Common myeloid progenitor, CD34-positive (primary cell): ENCODE results near the gene IER3.
A peak's percentile ranks its signal among the peaks of the same experiment; 100 is the strongest.

Experiments used
- CTCF ChIA-PET: fragments of 350-600 bp; sonication (Branson Sonifier 250); formaldehyde crosslinking; loops from one replicate; lab custom pipeline; 2021; ENCODE audit warnings: antibody characterized with exemption; lab: Charles Lee
- POLR2A ChIA-PET: fragments of 350-600 bp; sonication (Branson Sonifier 250); formaldehyde crosslinking; loops from one replicate; lab custom pipeline; 2021; ENCODE audit warnings: antibody characterized with exemption; lab: Charles Lee
- DNase-seq, 3 donors: peaks; one replicate each; pipeline versions ENCODE4 v3.0.0 to v3.0.0-alpha.2; 2013
- H3K27ac ChIP-seq, 2 experiments: 1 replicate in 1 of 2; 2 replicates in 1 of 2; pipeline ENCODE4 v1.7.0; 2013; ENCODE audit warnings: inconsistent platforms in 2 of 2, low read length in 2 of 2, mild to moderate bottlenecking in 2 of 2, low read depth in 1 of 2, moderate library complexity in 1 of 2; ENCODE audit not compliant: severe bottlenecking in 2 of 2, insufficient read depth in 1 of 2, poor library complexity in 1 of 2
- H3K27me3 ChIP-seq, 5 experiments: replicated peaks in 2 of 5; 1 replicate in 3 of 5; 2 replicates in 2 of 5; pipeline versions ENCODE4 v1.6.1 to v1.7.0; 2013; ENCODE audit warnings: low read length in 4 of 5, mild to moderate bottlenecking in 2 of 5, moderate library complexity in 2 of 5, inconsistent platforms in 1 of 5; ENCODE audit not compliant: insufficient read depth in 5 of 5, control insufficient read depth in 4 of 5
- H3K36me3 ChIP-seq, 4 experiments: 1 replicate in 2 of 4; 2 replicates in 2 of 4; pipeline versions ENCODE4 v1.6.1 to v1.7.0; 2013; ENCODE audit warnings: low read length in 3 of 4, control low read depth in 1 of 4, mild to moderate bottlenecking in 1 of 4; ENCODE audit not compliant: control insufficient read depth in 4 of 4, insufficient read depth in 4 of 4
- H3K4me1 ChIP-seq, 4 experiments: 1 replicate in 3 of 4; 2 replicates in 1 of 4; pipeline versions ENCODE4 v1.6.1 to v1.7.1; 2013; ENCODE audit warnings: low read length in 3 of 4, mild to moderate bottlenecking in 3 of 4, control low read depth in 1 of 4, inconsistent platforms in 1 of 4, moderate library complexity in 1 of 4; ENCODE audit not compliant: control insufficient read depth in 4 of 4, insufficient read depth in 4 of 4; ENCODE audit errors: control extremely low read depth in 1 of 4
- H3K4me3 ChIP-seq, 7 experiments: 1 replicate in 4 of 7; 2 replicates in 3 of 7; pipeline versions ENCODE4 v1.5.1 to v1.7.0; 2013; ENCODE audit warnings: mild to moderate bottlenecking in 7 of 7, low read length in 6 of 7, moderate library complexity in 6 of 7, inconsistent platforms in 2 of 7, low read depth in 2 of 7, control low read depth in 1 of 7; ENCODE audit not compliant: insufficient read depth in 4 of 7, control insufficient read depth in 1 of 7; ENCODE audit errors: extremely low read depth in 1 of 7
- H3K9me3 ChIP-seq, 5 experiments: 1 replicate in 4 of 5; 2 replicates in 1 of 5; pipeline versions ENCODE4 v1.6.1 to v1.7.1; 2013; ENCODE audit warnings: low read length in 4 of 5, mild to moderate bottlenecking in 2 of 5, inconsistent platforms in 1 of 5, low read depth in 1 of 5, moderate library complexity in 1 of 5; ENCODE audit not compliant: control insufficient read depth in 4 of 5, insufficient read depth in 2 of 5; ENCODE audit errors: control extremely low read depth in 1 of 5
- WGBS: methylation state at CpG from one replicate; pipeline ENCODE4 v1.1.5; 2013; ENCODE audit not compliant: insufficient coverage; 5-methylcytosine and 5-hydroxymethylcytosine counted together

Gene IER3

GRCh38 chr6:30730601-30731435, 13.5 kb downstream of the IER3 start:
- CTCF ChIA-PET, result interaction anchor here (0.6 to 30.1 kb wide), 29 partner anchors 9 to 356 kb away, joined by 3 to 622 read pairs (median 4); partner anchors contain the start of genes DHX16, FLOT1, IER3 and TUBB
- Histone ChIP-seq H3K36me3 (peaks cover 9 to 64% (median 24%) of the 10 kb centered on the region in 4 experiments), H3K9me3 (no peaks in the 10 kb centered on the region), H3K27me3 (no peaks in the 10 kb centered on the region), H3K4me1 (peaks cover 0 to 26% (median 14%) of the 10 kb centered on the region in 4 experiments), H3K27ac (no peak overlapping the region), H3K4me3 (peak overlapping the region in 3 of 7 experiments; percentile 31 to 42 (median 41))
- WGBS, result 50% methylated on average over 15 of the region's 30 CpGs
- peak; percentile 79 to 86 (median 85) for DNase-seq
- POLR2A ChIA-PET, result interaction anchor here (0.6 to 1.4 kb wide), 8 partner anchors 9 to 908 kb away, joined by 3 to 7 read pairs (median 3); partner anchors contain the start of gene ATAT1

- CTCF ChIA-PET, result interaction anchor here (0.6 to 30.1 kb wide), 7 partner anchors 8 to 183 kb away, joined by 3 to 622 read pairs (median 4); partner anchors contain the start of gene DHX16
- Histone ChIP-seq H3K4me3 (no peak overlapping the region), H3K4me1 (peaks cover 0 to 37% (median 22%) of the 10 kb centered on the region in 4 experiments), H3K27me3 (no peaks in the 10 kb centered on the region), H3K27ac (no peak overlapping the region), H3K9me3 (no peaks in the 10 kb centered on the region), H3K36me3 (peaks cover 11 to 77% (median 42%) of the 10 kb centered on the region in 4 experiments)
- WGBS, result 80% methylated on average over 1 of the region's 7 CpGs
- POLR2A ChIA-PET, result interaction anchor here (0.6 to 0.9 kb wide), 5 partner anchors 38 to 637 kb away, joined by 3 to 9 read pairs (median 4); no protein-coding TSS in a partner anchor
- peak in 2 of 3 donors; percentile 47 to 64 for DNase-seq
Observed at GRCh38 chr6:30727920-30728553, 16.3 kb downstream of the IER3 start.

- Histone ChIP-seq H3K4me1 (peaks cover 6 to 45% (median 35%) of the 10 kb centered on the region in 4 experiments), H3K9me3 (no peaks in the 10 kb centered on the region), H3K4me3 (no peak overlapping the region), H3K27ac (peak overlapping the region in 1 of 2 experiments; percentile 38), H3K36me3 (peaks cover 15 to 74% (median 49%) of the 10 kb centered on the region in 4 experiments), H3K27me3 (no peaks in the 10 kb centered on the region)
- POLR2A ChIA-PET, result interaction anchor here (0.6 kb wide), 1 partner anchor 168 kb away, joined by 3 read pairs; no protein-coding TSS in a partner anchor
- CTCF ChIA-PET, result interaction anchor here (0.6 to 30.1 kb wide), 7 partner anchors 9 to 66 kb away, joined by 3 to 622 read pairs (median 4); partner anchors contain the start of genes DHX16 and MDC1
- WGBS, result 95% methylated on average over 11 of the region's 11 CpGs
- no peak for DNase-seq
Observed at GRCh38 chr6:30726506-30727413, 17.6 kb downstream of the IER3 start.

DNA sequence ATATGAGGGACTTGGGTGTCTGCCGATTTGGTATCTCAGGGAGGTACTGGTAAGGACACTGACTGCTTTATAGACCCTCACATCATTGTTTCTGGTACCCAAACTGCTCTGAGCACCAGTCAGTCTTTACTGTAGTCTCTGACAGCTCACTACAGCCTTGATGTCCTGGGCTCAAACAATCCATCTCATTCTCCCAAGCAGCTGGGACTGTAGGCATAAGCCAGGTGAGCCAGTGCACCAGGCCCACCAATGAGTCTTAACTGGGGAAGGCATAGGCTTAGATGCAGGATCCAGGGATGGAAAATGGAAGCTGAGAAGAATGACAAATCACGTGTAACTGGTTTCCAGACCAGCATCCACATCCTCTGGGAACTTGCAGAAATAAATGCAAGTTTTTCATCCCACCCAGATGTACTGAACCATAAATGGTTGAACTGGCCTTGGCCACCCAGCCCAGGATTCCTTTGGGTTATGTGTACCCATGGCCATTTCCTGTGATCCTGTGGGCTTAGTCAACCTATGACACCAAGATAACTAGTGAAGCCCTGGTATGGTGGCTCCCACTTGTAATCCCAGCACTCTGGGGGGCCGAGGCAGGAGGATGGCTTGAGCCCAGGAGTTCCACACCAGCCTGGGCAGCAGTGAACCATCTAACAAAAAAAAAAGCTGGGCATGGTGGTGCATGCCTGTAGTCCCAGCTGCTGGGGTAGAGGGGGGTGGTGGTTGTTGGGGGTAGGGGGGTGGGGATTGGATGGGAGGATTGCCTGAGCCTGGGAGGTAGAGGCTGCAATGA, 18.4 kb downstream of the IER3 start:
- DNase-seq, result no peak
- 89% methylated on average over 3 of the region's 3 CpGs for WGBS
- Histone ChIP-seq H3K4me3 (no peak overlapping the region), H3K27me3 (no peaks in the 10 kb centered on the region), H3K9me3 (no peaks in the 10 kb centered on the region), H3K4me1 (peaks cover 7 to 39% (median 36%) of the 10 kb centered on the region in 4 experiments), H3K36me3 (peaks cover 15 to 73% (median 51%) of the 10 kb centered on the region in 4 experiments), H3K27ac (peak overlapping the region in 1 of 2 experiments; percentile 64)
- ChIA-PET CTCF (interaction anchor here (0.6 to 30.1 kb wide), 3 partner anchors 8 to 65 kb away, joined by 3 to 622 read pairs (median 3); partner anchors contain the start of genes DHX16 and MDC1), POLR2A (interaction anchor here (0.6 kb wide), 1 partner anchor 167 kb away, joined by 3 read pairs; no protein-coding TSS in a partner anchor)

GRCh38 chr6:30724906-30725667, 19.3 kb downstream of the IER3 start:
- no peak overlapping the region for H3K27ac ChIP-seq
- no peak for DNase-seq
- no peaks in the 10 kb centered on the region for H3K9me3 ChIP-seq
- 88% methylated on average over 3 of the region's 6 CpGs for WGBS
- peaks cover 15 to 65% (median 48%) of the 10 kb centered on the region in 4 experiments for H3K36me3 ChIP-seq
- H3K4me1 ChIP-seq, result peaks cover 7 to 32% (median 29%) of the 10 kb centered on the region in 4 experiments
- H3K4me3 ChIP-seq, result no peak overlapping the region
- H3K27me3 ChIP-seq, result no peaks in the 10 kb centered on the region
- ChIA-PET POLR2A (no interaction called here), CTCF (interaction anchor here (0.7 to 30.1 kb wide), 4 partner anchors 10 to 48 kb away, joined by 3 to 622 read pairs (median 10); partner anchors contain the start of gene DHX16)
